ENCODE measurements around the gene GPER1.
"Not testable (repeated sequence)": the region's sequence is repeated elsewhere in the genome, so short reads cannot be mapped to it uniquely, and the experiment has no call there.

Gene GPER1

DNA sequence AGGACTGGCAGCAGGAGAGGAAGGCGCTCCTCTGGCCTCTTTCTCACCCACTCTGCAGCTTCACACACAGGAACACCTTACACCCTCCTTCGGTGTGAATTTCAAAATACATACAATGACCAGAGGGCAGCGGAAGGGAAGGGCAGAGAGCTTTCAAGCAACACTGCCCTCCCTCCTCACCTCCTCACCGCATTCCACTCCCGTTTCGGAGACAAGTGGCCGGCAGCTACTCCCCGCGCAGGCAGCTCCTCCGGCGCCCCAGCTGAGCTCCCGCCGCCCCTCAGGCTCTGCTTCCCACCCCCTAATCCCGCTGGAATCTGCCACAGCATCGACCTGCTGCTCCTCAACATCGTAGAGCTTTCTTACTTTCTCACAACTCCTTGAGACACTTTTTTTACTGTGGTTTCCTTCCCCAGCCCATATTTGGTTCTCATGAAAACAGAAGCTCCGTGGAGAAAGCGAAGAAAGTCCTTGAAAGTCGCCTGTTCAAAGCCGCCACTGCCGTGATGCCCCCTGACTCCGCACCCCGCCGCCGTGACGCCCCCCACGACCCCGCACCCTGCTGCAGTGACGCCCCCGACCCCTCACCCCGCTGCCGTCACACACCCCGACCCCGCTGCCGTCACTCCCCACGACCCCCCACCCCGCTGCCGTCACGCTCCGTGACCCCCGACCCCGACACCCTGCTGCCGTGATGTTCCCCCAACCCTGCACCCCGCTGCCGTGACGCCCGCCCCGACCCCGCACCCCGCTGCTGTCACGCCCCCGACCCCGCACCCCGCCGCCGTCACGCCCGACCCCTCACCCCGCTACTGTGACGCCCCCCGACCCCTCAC, 14.6 kb upstream of the GPER1 start:
- no peak overlapping the region for H3K27ac ChIP-seq (ENCODE audit: low read depth, low read length)
- no peaks in the 10 kb centered on the region for H3K36me3 ChIP-seq (ENCODE audit: control insufficient read depth, insufficient read depth, low read length)
- H3K9ac ChIP-seq (ENCODE audit: low read depth, low read length) = no peak overlapping the region
- H3K4me1 ChIP-seq (ENCODE audit: control insufficient read depth, insufficient read depth, low read length) = no peaks in the 10 kb centered on the region
- H3K27me3 ChIP-seq (ENCODE audit: control insufficient read depth, insufficient read depth, low read length) = no peaks in the 10 kb centered on the region
- H3K9me3 ChIP-seq (ENCODE audit: control insufficient read depth, insufficient read depth, low read length) = peaks cover 6% of the 10 kb centered on the region
- H3K4me3 ChIP-seq (ENCODE audit: low read depth, low read length) = no peak overlapping the region

DNA sequence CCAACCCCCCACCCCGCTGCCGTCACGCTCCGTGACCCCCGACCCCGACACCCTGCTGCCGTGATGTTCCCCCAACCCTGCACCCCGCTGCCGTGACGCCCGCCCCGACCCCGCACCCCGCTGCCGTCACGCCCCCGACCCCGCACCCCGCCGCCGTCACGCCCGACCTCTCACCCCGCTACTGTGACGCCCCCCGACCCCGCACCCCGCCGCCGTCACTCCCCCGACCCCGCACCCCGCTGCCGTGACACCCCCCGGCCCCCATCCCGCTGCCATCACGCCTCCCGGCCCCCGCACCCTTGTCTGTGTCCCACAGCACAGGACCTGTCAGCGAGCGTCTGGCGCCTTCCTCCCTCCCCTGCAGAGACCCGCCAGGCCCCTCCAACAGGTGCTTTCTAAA, 13.9 kb upstream of the GPER1 start:
- not testable (repeated sequence) for H3K27ac ChIP-seq (ENCODE audit: low read depth, low read length); H3K36me3 ChIP-seq (ENCODE audit: control insufficient read depth, insufficient read depth, low read length); H3K9ac ChIP-seq (ENCODE audit: low read depth, low read length); H3K4me1 ChIP-seq (ENCODE audit: control insufficient read depth, insufficient read depth, low read length); H3K27me3 ChIP-seq (ENCODE audit: control insufficient read depth, insufficient read depth, low read length); H3K4me3 ChIP-seq (ENCODE audit: low read depth, low read length); H3K9me3 ChIP-seq (ENCODE audit: control insufficient read depth, insufficient read depth, low read length)

DNA sequence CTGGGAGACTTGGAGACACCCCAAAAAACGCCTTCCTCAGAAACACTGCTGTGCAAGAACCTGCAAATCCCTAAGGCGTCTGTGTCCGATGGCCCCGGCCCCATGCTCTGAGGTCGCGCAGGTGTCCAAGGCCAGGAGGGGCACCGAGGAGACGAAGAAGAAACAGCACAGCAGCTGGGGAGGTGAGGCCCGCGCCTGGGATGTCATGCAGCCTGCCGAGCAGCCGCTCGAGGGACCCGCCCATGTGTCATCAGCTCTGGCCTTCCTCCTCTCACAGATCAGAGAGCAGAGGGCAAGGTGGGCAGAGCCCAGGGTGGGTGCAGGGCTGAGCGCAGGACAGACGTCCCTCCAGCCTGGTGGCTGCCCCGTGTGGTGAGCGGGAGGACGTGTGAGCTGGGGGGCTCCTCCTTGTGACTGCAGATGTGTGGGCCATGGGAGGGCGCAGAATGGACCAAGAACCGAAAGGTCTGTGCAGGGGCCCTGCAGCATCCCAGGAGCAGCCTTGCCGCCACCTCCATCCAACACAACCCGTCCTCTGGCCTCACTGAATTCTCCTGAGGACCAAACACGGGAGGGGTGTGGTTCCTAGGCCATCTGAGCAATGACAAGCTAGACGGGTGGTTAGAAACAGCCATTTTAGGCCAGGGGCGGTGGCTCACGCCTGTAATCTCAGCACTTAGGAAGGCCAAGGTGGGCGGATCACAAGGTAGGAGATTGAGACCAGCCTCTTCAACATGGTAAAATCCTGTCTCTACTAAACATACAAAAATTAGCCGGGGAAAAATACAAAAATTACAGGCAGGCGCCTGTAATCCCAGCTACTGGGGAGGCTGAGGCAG, 13.1 kb upstream of the GPER1 start:
- Histone ChIP-seq H3K36me3 (ENCODE audit: control insufficient read depth, insufficient read depth, low read length) (no peaks in the 10 kb centered on the region), H3K9me3 (ENCODE audit: control insufficient read depth, insufficient read depth, low read length) (peaks cover 6% of the 10 kb centered on the region), H3K9ac (ENCODE audit: low read depth, low read length) (no peak overlapping the region), H3K4me3 (ENCODE audit: low read depth, low read length) (no peak overlapping the region), H3K4me1 (ENCODE audit: control insufficient read depth, insufficient read depth, low read length) (no peaks in the 10 kb centered on the region), H3K27ac (ENCODE audit: low read depth, low read length) (no peak overlapping the region), H3K27me3 (ENCODE audit: control insufficient read depth, insufficient read depth, low read length) (no peaks in the 10 kb centered on the region)

DNA sequence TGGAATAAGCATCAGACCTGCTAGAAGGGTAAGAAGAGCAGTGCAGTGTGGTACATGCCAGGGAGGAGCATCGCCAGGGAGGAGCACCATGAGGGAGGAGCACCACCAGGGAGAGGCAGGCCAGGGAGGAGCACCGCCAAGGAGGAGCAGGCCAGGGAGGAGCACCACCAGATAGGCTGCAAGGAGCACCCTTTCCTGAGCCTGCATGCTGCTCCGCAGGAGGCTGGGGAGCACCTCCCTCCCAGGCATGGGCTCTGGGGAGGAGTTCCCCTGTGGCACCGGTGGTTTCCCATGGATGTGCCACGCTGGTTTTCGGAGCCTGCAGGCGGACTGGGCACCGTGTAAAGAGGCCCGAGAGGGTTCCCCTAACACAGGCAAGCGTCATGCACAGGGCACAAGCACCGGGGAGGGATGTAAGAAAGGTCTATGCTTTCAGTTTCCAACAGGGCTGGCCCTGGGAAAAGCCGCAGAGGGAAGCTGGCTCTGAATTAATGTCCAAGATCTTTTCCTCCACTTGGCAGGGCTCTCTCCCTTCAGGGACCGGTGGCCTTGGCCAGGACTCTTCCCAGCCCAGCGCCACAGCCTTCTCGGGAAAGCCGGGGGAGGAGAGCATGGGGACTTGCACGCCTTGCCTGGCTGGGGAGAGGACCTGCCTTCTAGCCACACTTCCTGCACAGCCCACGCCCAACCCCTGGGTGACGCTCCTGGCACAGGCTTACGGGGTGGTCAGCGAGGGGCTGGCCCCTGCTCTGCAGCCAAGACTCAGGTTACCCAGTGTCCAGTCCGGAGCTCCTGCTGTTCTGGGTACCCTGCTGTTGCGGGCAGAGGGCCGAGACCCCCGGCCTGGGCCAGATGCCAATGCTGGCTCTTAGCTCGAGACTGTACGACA, 11.5 kb upstream of the GPER1 start:
- Histone ChIP-seq H3K9me3 (ENCODE audit: control insufficient read depth, insufficient read depth, low read length) (no peaks in the 10 kb centered on the region), H3K9ac (ENCODE audit: low read depth, low read length) (no peak overlapping the region), H3K4me1 (ENCODE audit: control insufficient read depth, insufficient read depth, low read length) (no peaks in the 10 kb centered on the region), H3K27me3 (ENCODE audit: control insufficient read depth, insufficient read depth, low read length) (no peaks in the 10 kb centered on the region), H3K27ac (ENCODE audit: low read depth, low read length) (no peak overlapping the region), H3K36me3 (ENCODE audit: control insufficient read depth, insufficient read depth, low read length) (no peaks in the 10 kb centered on the region), H3K4me3 (ENCODE audit: low read depth, low read length) (no peak overlapping the region)

DNA sequence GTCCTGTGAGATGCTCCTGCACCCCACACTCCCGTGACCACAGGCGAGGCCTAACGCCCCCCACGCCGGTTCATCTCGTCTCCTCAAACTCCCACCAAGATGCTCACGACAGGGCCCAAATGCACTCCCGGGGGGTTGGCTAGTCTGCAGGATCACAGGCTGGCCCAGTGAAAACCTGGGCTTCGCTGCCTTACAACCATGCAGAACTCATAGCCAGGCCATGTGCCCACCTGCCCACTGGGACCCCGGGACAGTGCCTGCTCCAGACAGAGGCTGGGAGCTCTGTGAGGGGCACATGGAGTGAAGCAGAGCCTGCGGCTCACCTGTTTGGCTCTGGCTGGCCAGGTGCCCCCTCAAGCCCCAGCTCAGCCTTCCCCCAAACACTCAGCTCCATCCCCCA, 9.4 kb upstream of the GPER1 start:
- H3K9me3 ChIP-seq (ENCODE audit: control insufficient read depth, insufficient read depth, low read length) = no peaks in the 10 kb centered on the region
- no peaks in the 10 kb centered on the region for H3K27me3 ChIP-seq (ENCODE audit: control insufficient read depth, insufficient read depth, low read length)
- no peaks in the 10 kb centered on the region for H3K4me1 ChIP-seq (ENCODE audit: control insufficient read depth, insufficient read depth, low read length)
- H3K36me3 ChIP-seq (ENCODE audit: control insufficient read depth, insufficient read depth, low read length) = no peaks in the 10 kb centered on the region
- H3K4me3 ChIP-seq (ENCODE audit: low read depth, low read length) = no peak overlapping the region
- H3K9ac ChIP-seq (ENCODE audit: low read depth, low read length) = no peak overlapping the region
- no peak overlapping the region for H3K27ac ChIP-seq (ENCODE audit: low read depth, low read length)

DNA sequence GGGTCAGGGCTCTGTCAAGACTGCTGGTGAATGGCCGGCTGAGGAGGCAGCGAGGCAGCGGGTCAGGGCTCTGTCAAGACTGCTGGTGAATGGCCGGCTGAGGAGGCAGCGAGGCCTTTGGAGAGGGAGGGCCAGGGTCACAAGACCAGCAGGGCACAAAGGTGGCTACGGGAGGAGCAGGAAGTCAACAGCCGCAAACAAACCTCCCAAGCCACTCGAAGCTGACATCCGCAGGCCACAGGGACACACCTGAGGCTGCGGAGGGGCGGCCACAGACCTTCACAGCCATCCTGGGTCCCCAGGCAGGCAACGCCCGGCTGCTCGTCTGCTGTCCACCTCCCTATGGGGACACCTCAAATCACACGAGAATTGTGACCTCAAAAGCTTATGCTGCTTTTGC, 8.9 kb upstream of the GPER1 start:
- Histone ChIP-seq H3K9ac (ENCODE audit: low read depth, low read length) (no peak overlapping the region), H3K4me3 (ENCODE audit: low read depth, low read length) (no peak overlapping the region), H3K27me3 (ENCODE audit: control insufficient read depth, insufficient read depth, low read length) (no peaks in the 10 kb centered on the region), H3K4me1 (ENCODE audit: control insufficient read depth, insufficient read depth, low read length) (no peaks in the 10 kb centered on the region), H3K27ac (ENCODE audit: low read depth, low read length) (no peak overlapping the region), H3K9me3 (ENCODE audit: control insufficient read depth, insufficient read depth, low read length) (no peaks in the 10 kb centered on the region), H3K36me3 (ENCODE audit: control insufficient read depth, insufficient read depth, low read length) (no peaks in the 10 kb centered on the region)

DNA sequence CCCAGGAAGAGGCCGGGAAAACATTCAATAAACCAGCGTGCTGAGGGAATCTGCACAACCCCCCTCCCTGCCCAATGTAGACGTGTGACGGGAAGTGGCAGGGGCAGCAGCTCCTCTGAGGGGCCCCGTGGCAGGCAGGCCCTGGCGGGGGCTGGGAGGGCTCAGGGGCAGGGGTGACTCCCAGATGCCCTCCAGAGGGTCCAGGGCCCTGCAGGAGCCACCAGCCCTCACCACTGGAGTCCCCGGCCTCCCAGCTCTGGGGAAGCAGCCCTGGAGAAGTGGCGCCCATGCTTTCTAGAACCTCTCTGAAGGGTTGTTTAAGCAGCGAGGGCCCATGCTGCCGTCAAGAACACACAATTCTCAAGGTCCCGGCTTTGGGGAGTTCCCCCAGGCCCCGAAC, 8.4 kb upstream of the GPER1 start:
- no peak overlapping the region for H3K27ac ChIP-seq (ENCODE audit: low read depth, low read length)
- H3K4me3 ChIP-seq (ENCODE audit: low read depth, low read length) = no peak overlapping the region
- no peaks in the 10 kb centered on the region for H3K4me1 ChIP-seq (ENCODE audit: control insufficient read depth, insufficient read depth, low read length)
- H3K9ac ChIP-seq (ENCODE audit: low read depth, low read length) = no peak overlapping the region
- no peaks in the 10 kb centered on the region for H3K9me3 ChIP-seq (ENCODE audit: control insufficient read depth, insufficient read depth, low read length)
- no peaks in the 10 kb centered on the region for H3K27me3 ChIP-seq (ENCODE audit: control insufficient read depth, insufficient read depth, low read length)
- H3K36me3 ChIP-seq (ENCODE audit: control insufficient read depth, insufficient read depth, low read length) = no peaks in the 10 kb centered on the region

DNA sequence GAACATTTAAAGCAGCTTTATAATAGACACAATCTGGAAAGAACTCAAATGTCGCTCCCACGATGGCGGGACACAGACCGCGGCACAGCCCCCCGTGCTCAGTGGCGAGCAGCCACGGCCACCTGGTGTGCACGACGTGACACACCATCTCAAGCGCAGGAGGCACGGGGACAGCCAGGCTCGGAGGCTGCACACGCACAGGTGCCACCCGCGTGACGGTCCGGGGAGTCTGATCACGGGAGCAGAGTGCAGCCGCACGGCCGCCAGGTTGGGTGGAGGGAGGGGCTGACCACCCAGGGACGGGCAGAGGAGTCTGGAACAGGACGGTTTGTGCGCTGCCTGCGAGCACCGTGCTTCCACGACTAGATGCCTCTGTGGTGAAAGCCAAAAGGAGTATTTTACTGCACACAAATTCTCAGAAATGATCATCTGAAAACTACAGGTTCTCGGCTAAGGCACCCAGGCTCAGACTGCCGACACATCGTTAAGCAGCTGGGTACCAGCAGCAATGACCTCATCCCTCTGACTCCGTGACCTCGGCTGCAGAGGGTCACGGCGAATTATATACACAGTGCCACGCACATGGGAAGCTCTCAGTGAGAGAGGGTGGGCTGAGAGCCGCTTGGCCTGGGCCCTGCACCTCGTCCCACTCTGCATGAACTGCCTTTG, 7.5 kb upstream of the GPER1 start:
- H3K4me1 ChIP-seq (ENCODE audit: control insufficient read depth, insufficient read depth, low read length) = no peaks in the 10 kb centered on the region
- no peak overlapping the region for H3K9ac ChIP-seq (ENCODE audit: low read depth, low read length)

DNA sequence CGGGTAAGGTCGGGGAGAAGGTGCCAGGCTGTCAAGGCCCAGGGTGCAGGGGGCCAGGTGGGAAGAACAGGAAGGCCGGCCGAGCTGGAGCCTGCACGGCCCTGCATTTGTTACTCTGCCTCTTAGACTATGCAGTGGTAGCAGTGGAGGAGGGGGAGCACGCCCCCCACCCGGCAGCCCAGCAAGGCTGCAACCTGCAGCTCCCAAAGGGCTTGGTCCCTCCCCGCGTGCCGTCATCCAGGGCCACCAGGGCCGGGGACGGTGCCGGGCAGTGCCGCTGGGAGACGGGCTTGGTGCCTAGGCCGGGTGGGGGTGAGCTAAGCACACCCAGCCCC, 7.0 kb upstream of the GPER1 start:
- H3K9ac ChIP-seq (ENCODE audit: low read depth, low read length) = no peak overlapping the region
- no peaks in the 10 kb centered on the region for H3K4me1 ChIP-seq (ENCODE audit: control insufficient read depth, insufficient read depth, low read length)
- H3K27me3 ChIP-seq (ENCODE audit: control insufficient read depth, insufficient read depth, low read length) = no peaks in the 10 kb centered on the region
- no peak overlapping the region for H3K4me3 ChIP-seq (ENCODE audit: low read depth, low read length)
- no peaks in the 10 kb centered on the region for H3K36me3 ChIP-seq (ENCODE audit: control insufficient read depth, insufficient read depth, low read length)
- H3K27ac ChIP-seq (ENCODE audit: low read depth, low read length) = no peak overlapping the region
- no peaks in the 10 kb centered on the region for H3K9me3 ChIP-seq (ENCODE audit: control insufficient read depth, insufficient read depth, low read length)

More for the DNA sequence above, 7.5 kb upstream of the GPER1 start:
- H3K27ac ChIP-seq (ENCODE audit: low read depth, low read length) = no peak overlapping the region
- no peaks in the 10 kb centered on the region for H3K36me3 ChIP-seq (ENCODE audit: control insufficient read depth, insufficient read depth, low read length)
- no peaks in the 10 kb centered on the region for H3K27me3 ChIP-seq (ENCODE audit: control insufficient read depth, insufficient read depth, low read length)
- no peaks in the 10 kb centered on the region for H3K9me3 ChIP-seq (ENCODE audit: control insufficient read depth, insufficient read depth, low read length)
- H3K4me3 ChIP-seq (ENCODE audit: low read depth, low read length) = no peak overlapping the region

DNA sequence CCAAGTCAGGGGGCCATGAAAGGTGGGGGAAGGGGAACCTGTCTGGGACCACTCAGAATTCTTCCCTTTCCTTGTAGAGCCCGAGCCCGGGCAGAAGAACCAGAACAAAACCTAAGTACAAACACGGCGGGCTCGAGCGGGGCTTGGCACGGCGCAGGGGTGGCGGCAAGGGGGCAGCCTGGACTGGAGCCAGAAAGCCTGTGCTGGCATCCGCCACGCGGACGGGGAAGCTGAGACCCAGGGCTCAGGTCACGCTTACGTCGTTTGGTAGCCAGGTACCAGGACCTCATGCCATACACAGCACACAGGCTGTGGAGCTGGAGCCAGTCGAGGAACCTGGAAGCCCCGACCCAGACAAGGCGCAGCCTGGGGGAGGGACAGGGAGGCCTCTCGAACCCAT, 6.6 kb upstream of the GPER1 start:
- no peak overlapping the region for H3K4me3 ChIP-seq (ENCODE audit: low read depth, low read length)
- H3K9ac ChIP-seq (ENCODE audit: low read depth, low read length) = no peak overlapping the region
- H3K36me3 ChIP-seq (ENCODE audit: control insufficient read depth, insufficient read depth, low read length) = no peaks in the 10 kb centered on the region
- no peaks in the 10 kb centered on the region for H3K9me3 ChIP-seq (ENCODE audit: control insufficient read depth, insufficient read depth, low read length)
- no peak overlapping the region for H3K27ac ChIP-seq (ENCODE audit: low read depth, low read length)
- no peaks in the 10 kb centered on the region for H3K27me3 ChIP-seq (ENCODE audit: control insufficient read depth, insufficient read depth, low read length)
- no peaks in the 10 kb centered on the region for H3K4me1 ChIP-seq (ENCODE audit: control insufficient read depth, insufficient read depth, low read length)

Measured in HUES48 (cell line).